WTC11 (cell line): ENCODE results near the gene SH3GL3. TPM values are rescaled to one million over a fixed set of nuclear protein-coding genes. Genes with fewer than 3 reads are reported as not detected.

Experiments used
- ATAC-seq: fragments of 200-7000 bp; cut with Tn5 transposase; 2 replicates; pipeline ENCODE4 v1.10.0; 2021; ENCODE audit warnings: mild to moderate bottlenecking, moderate library complexity
- CTCF ChIA-PET: fragments of 300-600 bp; sonication (Branson Sonifier 250); formaldehyde crosslinking; loops from one replicate; lab custom pipeline; 2021; ENCODE audit warnings: antibody characterized with exemption; lab: Charles Lee
- POLR2A ChIA-PET: fragments of 350-600 bp; sonication (Branson Sonifier 250); formaldehyde crosslinking; loops from one replicate; lab custom pipeline; 2021; ENCODE audit warnings: antibody characterized with exemption; lab: Charles Lee
- DNase-seq: peaks from one replicate; pipeline ENCODE4 v3.0.0; 2021; ENCODE audit warnings: low spot score
- H3K27ac Mint-ChIP-seq: 2 replicates; pipeline ENCODE4 v1.8.0; 2021; ENCODE audit warnings: mixed read lengths
- H3K27me3 Mint-ChIP-seq: 2 replicates; pipeline ENCODE4 v1.8.0; 2021; ENCODE audit warnings: low read depth, mild to moderate bottlenecking, moderate library complexity, mixed read lengths
- H3K36me3 Mint-ChIP-seq: 2 replicates; pipeline ENCODE4 v1.8.0; 2021; ENCODE audit warnings: mixed read lengths
- H3K4me1 Mint-ChIP-seq: 2 replicates; pipeline ENCODE4 v1.8.0; 2022; ENCODE audit warnings: mixed read lengths
- H3K4me3 Mint-ChIP-seq: 2 replicates; pipeline ENCODE4 v1.8.0; 2021; ENCODE audit warnings: mild to moderate bottlenecking, moderate library complexity, mixed read lengths
- H3K9me3 Mint-ChIP-seq: 2 replicates; pipeline ENCODE4 v1.8.0; 2021; ENCODE audit warnings: mixed read lengths
- AR ChIP-seq: fragments of 250-450 bp; sonication (Bioruptor Pico); IDR thresholded peaks from 2 replicates; pipeline ENCODE4 v1.9.0; 2021; ENCODE audit warnings: mild to moderate bottlenecking
- ARID4B ChIP-seq: sonication (generic); formaldehyde crosslinking; IDR thresholded peaks from 2 replicates; pipeline ENCODE4 v1.8.0; 2023; ENCODE audit warnings: missing genetic modification reagents, mild to moderate bottlenecking, borderline replicate concordance
- ATF1 ChIP-seq: sonication (generic); formaldehyde crosslinking; IDR thresholded peaks from 2 replicates; pipeline ENCODE4 v1.8.1; 2023; ENCODE audit warnings: mild to moderate bottlenecking, moderate library complexity, missing genetic modification reagents
- E2F1 ChIP-seq: sonication (generic); formaldehyde crosslinking; IDR thresholded peaks from 2 replicates; pipeline ENCODE4 v1.8.0; 2022; ENCODE audit warnings: mild to moderate bottlenecking, missing genetic modification reagents
- E2F5 ChIP-seq: sonication (generic); formaldehyde crosslinking; IDR thresholded peaks from 2 replicates; pipeline ENCODE4 v1.8.1; 2022; ENCODE audit warnings: mild to moderate bottlenecking, moderate library complexity, missing genetic modification reagents
- FOXK1 ChIP-seq: sonication (generic); formaldehyde crosslinking; IDR thresholded peaks from 2 replicates; pipeline ENCODE4 v1.8.0; 2022; ENCODE audit warnings: mild to moderate bottlenecking, moderate library complexity, missing genetic modification reagents
- HMGA2 ChIP-seq: fragments of 250-450 bp; sonication (Bioruptor Pico); IDR thresholded peaks from 2 replicates; pipeline ENCODE4 v1.4.0; 2021; ENCODE audit warnings: mild to moderate bottlenecking, moderate library complexity
- IRF1 ChIP-seq: sonication (generic); formaldehyde crosslinking; IDR thresholded peaks from 2 replicates; pipeline ENCODE4 v1.8.0; 2023; ENCODE audit warnings: missing genetic modification reagents
- JAZF1 ChIP-seq: fragments of 250-450 bp; sonication (Bioruptor Pico); IDR thresholded peaks from 2 replicates; pipeline ENCODE4 v1.9.0; 2021; ENCODE audit warnings: moderate library complexity, mild to moderate bottlenecking, inconsistent platforms
- RORB ChIP-seq: fragments of 250-450 bp; sonication (Bioruptor Pico); IDR thresholded peaks from 2 replicates; pipeline ENCODE4 v1.9.0; 2021; ENCODE audit warnings: mild to moderate bottlenecking
- SOX15 ChIP-seq: fragments of 250-450 bp; sonication (Bioruptor Pico); IDR thresholded peaks from 2 replicates; pipeline ENCODE4 v1.9.0; 2021; ENCODE audit warnings: mild to moderate bottlenecking
- STAT6 ChIP-seq: sonication (generic); formaldehyde crosslinking; conservative IDR thresholded peaks from 2 replicates; pipeline ENCODE4 v1.8.1; 2023; ENCODE audit warnings: mild to moderate bottlenecking, low read depth, missing genetic modification reagents, moderate library complexity
- TCF7 ChIP-seq: sonication (generic); formaldehyde crosslinking; IDR thresholded peaks from 2 replicates; pipeline ENCODE4 v1.8.0; 2022; ENCODE audit warnings: mild to moderate bottlenecking, low read depth, missing genetic modification reagents, moderate library complexity
- ZMAT4 ChIP-seq: fragments of 250-450 bp; sonication (Bioruptor Pico); IDR thresholded peaks from 2 replicates; pipeline ENCODE4 v1.9.0; 2021; ENCODE audit warnings: mild to moderate bottlenecking
- ZNF425 ChIP-seq: fragments of 250-450 bp; sonication (Bioruptor Pico); conservative IDR thresholded peaks from 2 replicates; pipeline ENCODE4 v1.9.0; 2021; ENCODE audit warnings: mild to moderate bottlenecking
- total RNA-seq: library from RNA; stranded (reverse); gene quantifications from 3 replicates; pipeline ENCODE4 v1.2.3, GENCODE V29; 2021

The SH3GL3 gene
- total RNA-seq, 1 experiment from 2014 or later = 9.2 TPM

- no peak overlapping the region for H3K4me3 Mint-ChIP-seq
- no peak for DNase-seq
- H3K36me3 Mint-ChIP-seq = peaks cover 20% of the 10 kb centered on the region
- H3K27ac Mint-ChIP-seq = no peak overlapping the region
- CTCF ChIA-PET = no interaction called here
- H3K4me1 Mint-ChIP-seq = no peaks in the 10 kb centered on the region
- H3K27me3 Mint-ChIP-seq = no peaks in the 10 kb centered on the region
- peaks cover 43% of the 10 kb centered on the region for H3K9me3 Mint-ChIP-seq
- no peak for TF ChIP-seq STAT6 (CRISPR knock-in tag)
- TF ChIP-seq ZNF425 = no peak
- TF ChIP-seq ATF1 (CRISPR knock-in tag) = no peak
- no peak for TF ChIP-seq E2F5 (CRISPR knock-in tag)
- no peak for TF ChIP-seq RORB (CRISPR knock-in tag)
- no peak for TF ChIP-seq HMGA2 (CRISPR knock-in tag)
- TF ChIP-seq FOXK1 (CRISPR knock-in tag) = no peak
- no peak for TF ChIP-seq SOX15 (CRISPR knock-in tag)
- no peak for TF ChIP-seq AR (CRISPR knock-in tag)
- no peak for TF ChIP-seq ARID4B (CRISPR knock-in tag)
- TF ChIP-seq, all 79 proteins: peak for 0
- no peak for ATAC-seq
- POLR2A ChIA-PET = no interaction called here
These were observed 39.2 kb downstream of the SH3GL3 start for GRCh38 chr15:83486363-83486762.

GRCh38 chr15:83487519-83487918 is 40.4 kb downstream of the SH3GL3 start:
- Mint-ChIP-seq H3K9me3 (peaks cover 43% of the 10 kb centered on the region), H3K4me3 (no peak overlapping the region), H3K27me3 (no peaks in the 10 kb centered on the region), H3K27ac (no peak overlapping the region), H3K4me1 (no peaks in the 10 kb centered on the region), H3K36me3 (peaks cover 20% of the 10 kb centered on the region)
- ChIA-PET POLR2A (interaction anchor here (0.6 to 0.7 kb wide), 2 partner anchors 41 to 1494 kb away, joined by 3 to 4 read pairs; partner anchors contain the start of genes PDE8A and SH3GL3), CTCF (interaction anchor here (1.5 kb wide), 1 partner anchor 41 kb away, joined by 7 read pairs; the partner anchor contains the start of gene SH3GL3)
- DNase-seq (no peak), ATAC-seq (no peak)
- TF ChIP-seq IRF1 (CRISPR knock-in tag) = no peak
- TF ChIP-seq JAZF1 (CRISPR knock-in tag) = no peak
- no peak for TF ChIP-seq TCF7 (CRISPR knock-in tag)
- no peak for TF ChIP-seq E2F1 (CRISPR knock-in tag)
- TF ChIP-seq ZMAT4 (CRISPR knock-in tag) = no peak
- no peak for TF ChIP-seq AR (CRISPR knock-in tag)
